ENCODE results near the gene SH3RF3. TPM values are rescaled to one million over a fixed set of nuclear protein-coding genes. Genes with fewer than 3 reads are reported as not detected.

SH3RF3 gene
- total RNA-seq, 1 experiment from 2014 or later: 21.7 TPM

DNA sequence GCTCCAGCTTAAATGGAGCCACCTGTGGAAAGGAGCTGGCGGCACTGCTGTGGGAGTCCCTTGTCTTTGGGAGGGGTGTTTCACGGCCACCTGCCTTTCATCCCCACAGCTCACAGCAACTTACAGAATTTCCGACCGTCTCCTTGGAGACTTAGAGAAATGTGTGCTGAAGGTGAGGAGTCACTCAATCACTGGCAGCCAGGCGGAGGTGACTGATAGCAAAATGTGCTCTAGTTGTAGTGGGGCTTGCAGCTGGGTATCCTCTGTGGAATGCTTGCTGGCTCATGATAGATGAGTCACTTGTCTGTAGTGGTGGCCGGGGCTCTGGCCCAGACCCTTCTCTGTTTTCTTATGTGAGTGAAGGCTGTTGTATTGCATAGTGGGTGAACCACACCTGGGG is 110.7 kb downstream of the SH3RF3 start:
- peaks cover 68% of the 10 kb centered on the region for H3K4me1 Mint-ChIP-seq (ENCODE audit: insufficient read depth, unreplicated experiment)
- BruUV-seq (replicated peaks): no TSS peak
- H3K27me3 Mint-ChIP-seq (ENCODE audit: insufficient read depth, unreplicated experiment): no peaks in the 10 kb centered on the region
- intact Hi-C loops (cut with micrococcal nuclease): loop anchor here (5.0 kb wide), 2 partner anchors 67 to 83 kb away; no protein-coding TSS in a partner anchor
- ChIA-PET POLR2A (interaction anchor here (0.8 to 4.3 kb wide), 8 partner anchors 11 to 257 kb away, joined by 3 to 22 read pairs (median 4); no protein-coding TSS in a partner anchor), CTCF (interaction anchor here (0.7 to 1.5 kb wide), 6 partner anchors 27 to 270 kb away, joined by 3 to 8 read pairs (median 4); no protein-coding TSS in a partner anchor)
- TF ChIP-seq, protein P1, sequence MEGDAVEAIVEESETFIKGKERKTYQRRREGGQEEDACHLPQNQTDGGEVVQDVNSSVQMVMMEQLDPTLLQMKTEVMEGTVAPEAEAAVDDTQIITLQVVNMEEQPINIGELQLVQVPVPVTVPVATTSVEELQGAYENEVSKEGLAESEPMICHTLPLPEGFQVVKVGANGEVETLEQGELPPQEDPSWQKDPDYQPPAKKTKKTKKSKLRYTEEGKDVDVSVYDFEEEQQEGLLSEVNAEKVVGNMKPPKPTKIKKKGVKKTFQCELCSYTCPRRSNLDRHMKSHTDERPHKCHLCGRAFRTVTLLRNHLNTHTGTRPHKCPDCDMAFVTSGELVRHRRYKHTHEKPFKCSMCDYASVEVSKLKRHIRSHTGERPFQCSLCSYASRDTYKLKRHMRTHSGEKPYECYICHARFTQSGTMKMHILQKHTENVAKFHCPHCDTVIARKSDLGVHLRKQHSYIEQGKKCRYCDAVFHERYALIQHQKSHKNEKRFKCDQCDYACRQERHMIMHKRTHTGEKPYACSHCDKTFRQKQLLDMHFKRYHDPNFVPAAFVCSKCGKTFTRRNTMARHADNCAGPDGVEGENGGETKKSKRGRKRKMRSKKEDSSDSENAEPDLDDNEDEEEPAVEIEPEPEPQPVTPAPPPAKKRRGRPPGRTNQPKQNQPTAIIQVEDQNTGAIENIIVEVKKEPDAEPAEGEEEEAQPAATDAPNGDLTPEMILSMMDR (IDR thresholded peaks at IDR 0.05; ENCODE audit: unreplicated experiment): no peak
- H3K36me3 Mint-ChIP-seq (ENCODE audit: insufficient read depth, unreplicated experiment): no peaks in the 10 kb centered on the region
- H3K27ac Mint-ChIP-seq (ENCODE audit: low read depth, unreplicated experiment): peak overlapping the region; percentile 75
- peak overlapping the region; percentile 24 for H3K4me3 Mint-ChIP-seq (ENCODE audit: unreplicated experiment)
- no peaks in the 10 kb centered on the region for H3K9me3 Mint-ChIP-seq (ENCODE audit: unreplicated experiment)
- DNase-seq (ENCODE audit: unreplicated experiment): peak; percentile 84

DNA sequence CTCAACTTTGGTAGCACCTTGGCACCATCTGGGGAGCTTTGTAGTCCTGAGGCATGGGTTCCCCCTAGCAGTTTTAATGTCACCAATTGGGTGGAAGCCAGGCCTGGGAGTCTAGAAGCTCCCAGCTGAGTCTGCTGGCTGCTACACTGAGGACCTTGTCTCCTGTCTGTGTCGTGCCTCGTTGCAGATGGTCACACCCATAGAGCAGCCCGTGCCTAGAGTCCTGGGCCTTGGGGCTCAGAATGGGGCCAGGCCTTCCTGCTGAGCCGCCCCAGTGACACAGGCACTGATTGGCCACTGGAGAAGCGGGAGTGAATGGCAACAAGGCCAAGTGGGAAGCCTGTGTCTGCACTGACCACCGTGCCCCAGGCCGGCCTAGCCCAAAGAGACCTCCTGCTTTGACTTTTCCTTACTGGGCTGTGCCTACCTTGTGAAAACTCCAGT is 113.2 kb downstream of the SH3RF3 start:
- peak overlapping the region; percentile 75 for H3K27ac Mint-ChIP-seq (ENCODE audit: low read depth, unreplicated experiment)
- H3K4me1 Mint-ChIP-seq (ENCODE audit: insufficient read depth, unreplicated experiment): peaks cover 66% of the 10 kb centered on the region

DNA sequence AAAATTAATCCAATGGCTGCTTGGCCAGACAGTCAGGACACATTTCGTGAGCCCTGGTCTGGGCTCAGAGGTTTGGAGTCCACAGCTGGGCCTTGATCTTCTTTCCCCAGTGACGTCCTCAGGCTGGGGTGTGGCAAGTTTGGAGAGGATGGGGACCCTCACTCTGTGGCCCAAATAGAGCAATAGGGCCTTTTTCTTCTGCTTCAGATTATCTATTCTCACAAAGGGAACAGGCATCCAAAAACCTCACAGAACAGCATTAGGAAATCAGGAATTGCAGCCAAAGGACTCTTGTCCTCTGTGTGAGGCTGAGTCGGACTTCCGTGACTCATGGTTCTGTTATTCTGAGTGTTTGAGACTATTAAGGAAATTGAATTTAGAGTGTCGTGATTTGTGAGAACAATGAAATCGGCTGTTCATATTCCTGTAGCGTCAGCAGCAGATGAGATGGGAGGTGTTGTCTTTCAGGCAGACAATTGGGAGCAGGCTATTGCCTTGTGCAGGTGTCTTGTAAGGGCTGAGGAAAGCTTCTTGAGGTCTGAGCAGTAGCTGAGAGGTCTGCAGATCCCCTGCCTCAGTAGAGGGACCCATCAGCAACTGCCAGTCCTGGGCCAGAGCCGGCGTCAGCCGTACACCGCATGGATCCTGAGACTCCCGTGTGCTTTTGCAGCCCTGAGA is 113.8 kb downstream of the SH3RF3 start:
- ChIA-PET CTCF (interaction anchor here (1.1 to 1.9 kb wide), 2 partner anchors 71 to 268 kb away, joined by 3 to 5 read pairs; no protein-coding TSS in a partner anchor), POLR2A (interaction anchor here (0.6 to 4.3 kb wide), 10 partner anchors 14 to 99 kb away, joined by 3 to 22 read pairs (median 4); no protein-coding TSS in a partner anchor)
- DNase-seq (ENCODE audit: unreplicated experiment): peak; percentile 97
- BruUV-seq (replicated peaks): no TSS peak
- peaks cover 4% of the 10 kb centered on the region for H3K36me3 Mint-ChIP-seq (ENCODE audit: insufficient read depth, unreplicated experiment)
- H3K9me3 Mint-ChIP-seq (ENCODE audit: unreplicated experiment): no peaks in the 10 kb centered on the region
- intact Hi-C loops (cut with micrococcal nuclease): loop anchor here (2.0 to 5.0 kb wide), 3 partner anchors 70 to 114 kb away; partner anchors contain the start of gene SH3RF3
- H3K4me3 Mint-ChIP-seq (ENCODE audit: unreplicated experiment): peak overlapping the region; percentile 73
- peaks cover 66% of the 10 kb centered on the region for H3K4me1 Mint-ChIP-seq (ENCODE audit: insufficient read depth, unreplicated experiment)
- H3K27me3 Mint-ChIP-seq (ENCODE audit: insufficient read depth, unreplicated experiment): no peaks in the 10 kb centered on the region
- H3K27ac Mint-ChIP-seq (ENCODE audit: low read depth, unreplicated experiment): peak overlapping the region; percentile 75
- TF ChIP-seq, protein P1 (IDR thresholded peaks at IDR 0.05; ENCODE audit: unreplicated experiment): no peak

More for the DNA sequence above, 113.2 kb downstream of the SH3RF3 start:
- Mint-ChIP-seq H3K4me3 (ENCODE audit: unreplicated experiment) (peak overlapping the region; percentile 73), H3K36me3 (ENCODE audit: insufficient read depth, unreplicated experiment) (peaks cover 4% of the 10 kb centered on the region), H3K27me3 (ENCODE audit: insufficient read depth, unreplicated experiment) (no peaks in the 10 kb centered on the region), H3K9me3 (ENCODE audit: unreplicated experiment) (no peaks in the 10 kb centered on the region)
- no TSS peak for BruUV-seq (replicated peaks)
- ChIA-PET POLR2A (interaction anchor here (0.5 to 4.3 kb wide), 9 partner anchors 13 to 523 kb away, joined by 3 to 22 read pairs (median 3); partner anchors contain the start of gene RANBP2), CTCF (interaction anchor here (0.7 to 1.9 kb wide), 3 partner anchors 71 to 268 kb away, joined by 3 to 5 read pairs (median 4); no protein-coding TSS in a partner anchor)
- TF ChIP-seq, protein P1 (IDR thresholded peaks at IDR 0.05; ENCODE audit: unreplicated experiment): no peak
- intact Hi-C loops (cut with micrococcal nuclease): loop anchor here (2.0 to 5.0 kb wide), 3 partner anchors 70 to 113 kb away; partner anchors contain the start of gene SH3RF3
- peak; percentile 61 for DNase-seq (ENCODE audit: unreplicated experiment)
